T-helper 17 cell (primary cell): Measurements from ENCODE around the gene RDH13. TPM values are rescaled to one million over a fixed set of nuclear protein-coding genes. Genes with fewer than 3 reads are reported as not detected.
"Not testable (repeated sequence)": the region's sequence is repeated elsewhere in the genome, so short reads cannot be mapped to it uniquely, and the experiment has no call there.

ENCODE experiments used
- ATAC-seq: fragments of 150-1000 bp; cut with Tn5 transposase; 2 replicates; pipeline ENCODE4 v1.10.0; 2021; ENCODE audit warnings: mild to moderate bottlenecking, moderate library complexity
- DNase-seq, 3 donors: peaks; one replicate each; pipeline versions ENCODE4 v3.0.0 to v3.0.0-alpha.2; 2020 to 2021
- H3K9me3 ChIP-seq: one replicate; pipeline ENCODE4 v1.7.0; 2013; ENCODE audit warnings: low read length, mild to moderate bottlenecking; ENCODE audit not compliant: control insufficient read depth, poor library complexity, severe bottlenecking
- H3K27ac Mint-ChIP-seq: one replicate; pipeline ENCODE4 v1.8.0; 2022; ENCODE audit warnings: mild to moderate bottlenecking, moderate library complexity, mixed read lengths
- H3K27me3 Mint-ChIP-seq: one replicate; pipeline ENCODE4 v1.8.0; 2022; ENCODE audit warnings: mixed read lengths
- H3K36me3 Mint-ChIP-seq: one replicate; pipeline ENCODE4 v1.8.0; 2022; ENCODE audit warnings: low read depth, mixed read lengths
- H3K4me1 Mint-ChIP-seq: one replicate; pipeline ENCODE4 v1.8.0; 2022; ENCODE audit warnings: mild to moderate bottlenecking, mixed read lengths
- H3K4me3 Mint-ChIP-seq: one replicate; pipeline ENCODE4 v1.8.0; 2022; ENCODE audit warnings: mild to moderate bottlenecking, moderate library complexity, mixed read lengths
- total RNA-seq, 4 donors: library from RNA in 2 of 4; stranded (reverse) in 2 of 4; gene quantifications; one replicate each; pipeline ENCODE4 v1.2.3 and lab custom pipeline; 2022 to 2026

Gene RDH13
- total RNA-seq, 2 donors from 2014 or later, result 11.3 to 12.9 TPM

GRCh38 chr19:55078996-55079395, 16.0 kb upstream of the RDH13 start:
- H3K9me3 ChIP-seq, result no peaks in the 10 kb centered on the region
- Mint-ChIP-seq H3K36me3 (peaks cover under 1% of the 10 kb centered on the region), H3K27me3 (peaks cover 9% of the 10 kb centered on the region), H3K4me1 (peaks cover 16% of the 10 kb centered on the region), H3K4me3 (no peak overlapping the region), H3K27ac (no peak overlapping the region)
- no peak for ATAC-seq
- DNase-seq, result no peak

- ATAC-seq, result no peak
- no peak overlapping the region for H3K4me3 Mint-ChIP-seq
These were observed 14.2 kb upstream of the RDH13 start for GRCh38 chr19:55077106-55077505.

DNA sequence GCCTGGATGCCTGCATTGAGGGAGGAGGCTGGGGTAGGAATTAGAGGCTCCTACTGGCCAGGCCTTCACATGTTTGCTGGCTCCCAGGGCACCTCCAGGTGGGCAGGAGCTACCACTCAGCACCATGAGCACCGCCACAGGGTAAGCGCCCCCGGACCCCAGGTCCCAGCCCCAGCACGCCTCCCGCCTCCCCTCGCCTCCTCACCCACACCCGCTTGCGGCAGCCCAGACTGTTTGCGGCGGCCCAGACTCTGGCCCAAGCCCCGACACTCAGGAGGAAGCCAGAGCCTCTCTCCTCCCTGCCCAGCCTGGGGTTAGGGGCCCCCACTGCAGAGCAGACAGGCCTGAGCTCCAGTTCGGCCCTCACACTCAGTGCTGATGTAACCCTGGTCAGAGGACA, 13.4 kb upstream of the RDH13 start:
- DNase-seq, result no peak
- H3K9me3 ChIP-seq, result no peaks in the 10 kb centered on the region
- H3K36me3 Mint-ChIP-seq, result no peaks in the 10 kb centered on the region
- H3K4me1 Mint-ChIP-seq, result peaks cover 14% of the 10 kb centered on the region
- H3K4me3 Mint-ChIP-seq, result no peak overlapping the region
- peaks cover 14% of the 10 kb centered on the region for H3K27me3 Mint-ChIP-seq
- H3K27ac Mint-ChIP-seq, result no peak overlapping the region
- no peak for ATAC-seq

More at GRCh38 chr19:55077106-55077505, 14.2 kb upstream of the RDH13 start:
- Mint-ChIP-seq H3K27me3 (peaks cover 7% of the 10 kb centered on the region), H3K4me1 (peaks cover 12% of the 10 kb centered on the region), H3K27ac (no peak overlapping the region), H3K36me3 (no peaks in the 10 kb centered on the region)
- DNase-seq, result no peak
- no peaks in the 10 kb centered on the region for H3K9me3 ChIP-seq

DNA sequence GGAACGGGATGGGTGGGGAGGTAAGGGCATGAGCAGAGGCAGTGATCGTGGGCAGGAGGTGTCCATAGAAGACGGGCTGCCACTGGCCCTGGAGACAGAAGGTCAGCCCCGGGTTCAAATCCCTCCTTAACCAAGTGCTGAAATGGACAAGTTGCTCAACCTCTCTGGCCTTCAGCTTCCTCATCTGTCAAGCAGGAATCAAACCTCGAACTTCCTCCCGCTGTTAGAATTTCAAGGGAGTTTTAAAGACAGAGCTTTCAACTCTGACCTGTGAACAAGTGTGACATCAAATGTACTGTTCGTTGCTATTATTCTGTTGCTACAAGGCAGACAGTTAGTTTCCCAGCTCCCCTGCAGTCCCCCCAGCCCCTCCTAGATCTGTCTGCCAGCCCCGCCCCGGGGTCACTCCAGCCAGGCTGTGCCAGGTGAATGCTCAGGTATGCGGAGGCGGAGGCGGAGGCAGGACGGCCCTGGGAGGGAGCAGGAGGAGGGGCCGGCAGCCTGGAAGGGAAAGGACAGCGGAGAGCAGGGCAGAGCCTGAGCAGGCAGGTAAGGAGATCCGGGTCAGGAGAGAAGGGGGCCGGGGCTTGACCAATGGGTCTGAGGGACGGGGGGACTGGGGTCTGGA, 12.5 kb upstream of the RDH13 start, which contains the start of gene EPS8L1:
Gene EPS8L1, plus strand, starts transcription at position 499 of the 628 bp plus-strand sequence. CDS start 576 bp downstream, outside the sequence.
- Mint-ChIP-seq H3K27ac (no peak within 1 kb of the TSS), H3K27me3 (peaks cover 14% of the 10 kb centered on the region), H3K4me3 (no peak within 1 kb of the TSS), H3K4me1 (peaks cover 10% of the 10 kb centered on the region), H3K36me3 (peaks cover under 1% of the 10 kb centered on the region)
- ATAC-seq, result no peak
- DNase-seq, result no peak
- no peaks in the 10 kb centered on the region for H3K9me3 ChIP-seq

DNA sequence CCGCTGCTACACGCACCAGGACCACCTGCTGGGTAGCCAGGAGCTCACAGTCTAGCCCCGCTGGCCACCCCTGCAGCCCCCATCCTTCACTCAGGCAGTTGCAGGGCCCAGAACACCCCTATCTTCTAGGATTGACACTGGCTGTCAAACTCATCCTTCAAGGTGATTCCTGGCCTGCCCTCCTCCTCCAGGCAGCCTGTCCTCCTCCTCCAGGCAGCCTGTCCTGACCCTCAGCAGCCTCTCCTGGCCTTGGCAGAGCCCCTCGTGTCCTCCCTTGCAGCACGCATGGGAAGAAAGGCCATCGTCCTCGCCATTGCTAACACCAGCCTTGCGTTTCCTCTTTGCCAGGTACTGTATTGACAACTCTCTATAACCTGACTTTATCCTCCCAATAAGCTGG, 9.0 kb upstream of the RDH13 start:
- Mint-ChIP-seq H3K4me3 (peak overlapping the region; percentile 63), H3K27me3 (peaks cover 25% of the 10 kb centered on the region), H3K36me3 (peaks cover 2% of the 10 kb centered on the region)

DNA sequence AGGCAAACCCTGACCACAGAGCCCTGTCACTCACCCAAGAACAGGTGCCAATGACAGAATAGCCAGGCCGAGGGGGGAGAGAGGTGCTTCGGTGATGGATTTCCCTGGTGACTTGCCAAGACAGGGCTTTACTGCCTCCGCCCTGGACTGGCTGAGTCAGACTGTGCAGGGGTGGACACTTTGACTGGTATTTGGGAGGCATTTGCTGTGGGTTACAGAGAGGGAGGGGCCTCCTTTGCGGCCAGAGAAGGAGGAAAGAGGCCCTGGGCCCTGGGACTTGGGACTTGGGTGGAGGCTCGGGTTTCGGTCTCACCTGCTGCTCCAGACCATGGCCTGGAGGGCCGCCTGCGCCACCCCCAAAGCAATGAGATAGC, 8.2 kb upstream of the RDH13 start:
- no peaks in the 10 kb centered on the region for H3K9me3 ChIP-seq
- DNase-seq (no peak), ATAC-seq (peak; percentile 50)
- peaks cover 2% of the 10 kb centered on the region for H3K36me3 Mint-ChIP-seq
- H3K4me1 Mint-ChIP-seq, result peaks cover 20% of the 10 kb centered on the region
- no peak overlapping the region for H3K27ac Mint-ChIP-seq
- H3K27me3 Mint-ChIP-seq, result peaks cover 24% of the 10 kb centered on the region
- H3K4me3 Mint-ChIP-seq, result peak overlapping the region; percentile 21

More for the DNA sequence above, 9.0 kb upstream of the RDH13 start:
- ATAC-seq (no peak), DNase-seq (no peak)
- Mint-ChIP-seq H3K4me1 (peaks cover 21% of the 10 kb centered on the region), H3K27ac (no peak overlapping the region)
- H3K9me3 ChIP-seq, result no peaks in the 10 kb centered on the region

- peaks cover 24% of the 10 kb centered on the region for H3K27me3 Mint-ChIP-seq
- DNase-seq, result no peak
- no peaks in the 10 kb centered on the region for H3K9me3 ChIP-seq
- H3K36me3 Mint-ChIP-seq, result peaks cover 2% of the 10 kb centered on the region
- peak; percentile 21 for ATAC-seq
- H3K27ac Mint-ChIP-seq, result peak overlapping the region; percentile 1
- peaks cover 20% of the 10 kb centered on the region for H3K4me1 Mint-ChIP-seq
- peak overlapping the region; percentile 21 for H3K4me3 Mint-ChIP-seq
These were observed 7.6 kb upstream of the RDH13 start for GRCh38 chr19:55070466-55071128.

DNA sequence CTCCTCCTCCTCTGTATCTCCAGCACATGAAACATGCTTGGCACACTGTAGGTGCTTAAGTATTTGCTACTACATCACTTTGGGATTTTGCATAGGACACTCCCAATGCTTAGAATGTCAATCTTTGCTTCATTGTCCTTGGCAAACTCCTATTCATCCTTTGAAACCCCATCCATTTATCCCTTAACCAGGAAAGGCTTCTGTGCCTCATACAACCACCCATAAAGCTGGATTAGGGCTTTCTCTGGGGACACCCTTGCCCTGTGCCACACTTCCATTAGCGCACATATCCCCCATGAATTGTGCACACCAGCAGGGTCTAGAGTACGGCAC, 6.9 kb upstream of the RDH13 start:
- Mint-ChIP-seq H3K36me3 (peaks cover 2% of the 10 kb centered on the region), H3K4me3 (peak overlapping the region; percentile 76), H3K27me3 (peaks cover 24% of the 10 kb centered on the region), H3K27ac (peak overlapping the region; percentile 1), H3K4me1 (peaks cover 20% of the 10 kb centered on the region)
- ATAC-seq, result no peak
- no peaks in the 10 kb centered on the region for H3K9me3 ChIP-seq
- DNase-seq, result no peak

DNA sequence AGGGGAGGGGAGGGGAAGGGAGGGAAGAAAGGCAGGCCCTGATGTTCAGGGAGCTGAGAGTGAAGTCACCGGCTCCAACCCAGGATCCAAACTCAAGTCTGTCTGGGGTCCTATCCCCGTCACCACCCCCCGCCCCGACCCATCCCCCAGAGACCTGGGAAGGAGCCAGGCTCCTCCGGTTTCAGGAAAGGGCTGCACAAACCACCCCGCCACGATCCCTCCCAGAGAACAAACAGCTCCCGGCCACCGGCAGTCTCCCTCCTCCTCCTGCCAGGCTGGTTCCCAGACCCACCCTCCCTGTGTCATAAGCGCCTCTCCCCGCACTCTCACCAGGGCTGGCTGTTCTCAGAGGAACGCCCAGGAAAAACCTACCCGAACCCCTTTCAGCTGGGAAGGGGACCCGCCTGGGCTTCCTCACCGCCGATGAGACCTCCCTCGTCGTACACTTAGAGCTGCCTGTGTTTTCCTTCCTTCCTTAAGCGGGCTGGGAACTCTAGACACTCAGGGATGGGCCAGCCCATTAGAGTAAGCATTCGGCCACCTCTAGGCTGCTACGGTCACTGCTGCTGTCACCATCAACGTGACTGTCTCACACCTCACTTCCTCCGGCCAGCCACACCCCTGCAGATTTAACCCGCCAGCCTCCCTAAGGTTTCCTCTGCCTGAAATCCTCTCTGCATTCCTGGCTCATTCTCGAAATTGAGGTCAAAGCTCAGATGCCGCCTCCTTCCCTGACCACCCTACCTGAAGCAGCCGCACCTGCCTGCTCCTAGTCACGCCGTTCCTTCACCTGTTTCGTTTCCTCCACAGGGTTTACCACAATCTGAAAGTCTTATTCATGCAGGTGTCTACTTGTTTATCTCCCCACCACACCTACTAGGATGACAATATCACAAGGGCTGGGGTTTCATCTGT, 6.3 kb upstream of the RDH13 start:
- peaks cover 24% of the 10 kb centered on the region for H3K27me3 Mint-ChIP-seq
- peaks cover 20% of the 10 kb centered on the region for H3K4me1 Mint-ChIP-seq
- H3K36me3 Mint-ChIP-seq, result peaks cover 2% of the 10 kb centered on the region
- ATAC-seq, result peak; percentile 56
- peak overlapping the region; percentile 1 for H3K27ac Mint-ChIP-seq
- H3K4me3 Mint-ChIP-seq, result peak overlapping the region; percentile 76
- H3K9me3 ChIP-seq, result no peaks in the 10 kb centered on the region
- DNase-seq, result no peak

DNA sequence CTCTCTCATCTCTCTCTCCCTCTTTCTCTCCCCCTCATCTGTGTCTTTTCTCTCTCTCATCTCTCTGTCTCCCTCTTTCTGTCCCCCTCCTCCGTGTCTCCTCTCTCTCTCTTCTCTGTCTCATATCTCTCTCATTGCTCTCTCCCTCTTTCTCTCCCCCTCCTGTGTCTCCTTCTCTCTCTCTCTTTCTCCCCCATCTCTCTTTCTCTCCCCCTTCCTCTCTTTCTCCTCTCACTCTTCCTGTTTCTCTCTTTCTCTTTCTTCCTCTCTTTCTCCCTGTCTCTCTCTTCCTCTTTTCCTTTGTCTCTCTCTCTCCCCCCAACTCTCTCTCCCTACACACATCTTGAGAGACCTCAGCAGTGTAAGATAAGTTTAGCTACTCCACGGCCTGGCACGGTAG, 4.9 kb upstream of the RDH13 start:
- ATAC-seq, result no peak
- peaks cover 22% of the 10 kb centered on the region for H3K4me1 Mint-ChIP-seq
- H3K9me3 ChIP-seq, result no peaks in the 10 kb centered on the region
- no peak overlapping the region for H3K27ac Mint-ChIP-seq
- peaks cover 24% of the 10 kb centered on the region for H3K27me3 Mint-ChIP-seq
- no peak for DNase-seq
- peaks cover 2% of the 10 kb centered on the region for H3K36me3 Mint-ChIP-seq
- no peak overlapping the region for H3K4me3 Mint-ChIP-seq

GRCh38 chr19:55066107-55066709, 3.3 kb upstream of the RDH13 start:
- Mint-ChIP-seq H3K4me1 (peaks cover 23% of the 10 kb centered on the region), H3K27me3 (peaks cover 16% of the 10 kb centered on the region), H3K27ac (no peak overlapping the region), H3K4me3 (no peak overlapping the region), H3K36me3 (peaks cover 2% of the 10 kb centered on the region)
- no peaks in the 10 kb centered on the region for H3K9me3 ChIP-seq
- ATAC-seq, result no peak
- no peak for DNase-seq

DNA sequence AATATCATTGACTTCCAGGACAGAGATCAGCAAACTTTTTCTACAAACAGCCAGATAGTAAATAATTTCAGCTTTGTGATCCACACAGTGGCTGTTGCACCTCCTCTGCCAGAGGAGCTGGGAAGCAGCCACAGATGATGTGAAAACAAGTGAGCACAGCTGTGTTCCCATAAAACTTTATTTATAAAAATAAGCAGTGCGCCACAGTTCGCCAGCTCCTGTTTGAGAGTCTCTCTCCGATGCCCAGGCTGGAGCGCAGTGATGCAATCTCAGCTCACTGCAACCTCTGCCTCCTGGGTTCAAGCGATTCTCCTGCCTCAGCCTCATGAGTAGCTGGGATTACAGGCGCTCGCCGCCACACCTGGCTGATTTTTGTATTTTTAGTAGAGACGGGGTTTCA, 2.6 kb upstream of the RDH13 start:
- not testable (repeated sequence) for H3K36me3 Mint-ChIP-seq, ATAC-seq, H3K4me3 Mint-ChIP-seq, H3K27ac Mint-ChIP-seq, DNase-seq, H3K9me3 ChIP-seq
- Mint-ChIP-seq H3K4me1 (peaks cover 22% of the 10 kb centered on the region), H3K27me3 (peaks cover 16% of the 10 kb centered on the region)

DNA sequence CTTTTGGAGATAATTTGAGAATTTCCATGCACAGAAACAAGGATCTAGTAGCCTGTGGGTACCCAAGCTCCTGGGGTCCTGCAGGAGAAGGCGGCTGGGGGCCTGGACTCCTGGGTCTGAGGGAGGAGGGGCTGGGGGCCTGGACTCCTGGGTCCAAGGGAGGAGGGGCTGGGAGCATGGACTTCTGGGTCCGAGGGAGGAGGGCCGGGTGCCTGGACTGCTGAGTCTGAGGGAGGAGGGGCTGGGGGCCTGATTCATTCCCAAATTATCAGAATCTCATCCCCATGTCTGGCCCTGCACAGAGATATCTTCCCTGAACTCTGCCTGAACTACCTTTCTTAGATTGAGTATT, 520 bp upstream of the RDH13 start:
- Mint-ChIP-seq H3K4me1 (peaks cover 15% of the 10 kb centered on the region), H3K4me3 (peak overlapping the region; percentile 81), H3K36me3 (peaks cover under 1% of the 10 kb centered on the region), H3K27me3 (peaks cover 6% of the 10 kb centered on the region), H3K27ac (peak overlapping the region; percentile 97)
- DNase-seq (no peak), ATAC-seq (no peak)
- H3K9me3 ChIP-seq, result no peaks in the 10 kb centered on the region
